ENCODE measurements around the gene PLRG1. TPM values are rescaled to one million over a fixed set of nuclear protein-coding genes. Genes with fewer than 3 reads are reported as not detected.

Gene PLRG1
- total RNA-seq, 1 donor from 2014 or later: 70.3 TPM

GRCh38 chr4:154517591-154517990 is 32.6 kb downstream of the PLRG1 start:
- no peak for DNase-seq

GRCh38 chr4:154516318-154517029 is 33.7 kb downstream of the PLRG1 start:
- DNase-seq: no peak

GRCh38 chr4:154511981-154512380 is 38.2 kb downstream of the PLRG1 start:
- no peak for DNase-seq

- no peak for DNase-seq
These were observed 38.7 kb downstream of the PLRG1 start for GRCh38 chr4:154511548-154511947.

GRCh38 chr4:154507156-154507555 is 43.0 kb downstream of the PLRG1 start:
- no peak for DNase-seq

- peak; percentile 48 for DNase-seq
These were observed 43.9 kb downstream of the PLRG1 start for GRCh38 chr4:154506253-154506652.

- peak; percentile 34 for DNase-seq
These were observed 46.6 kb downstream of the PLRG1 start for GRCh38 chr4:154503598-154503997.

- DNase-seq: no peak
These were observed 48.1 kb downstream of the PLRG1 start for GRCh38 chr4:154502111-154502510.

- DNase-seq: no peak
These were observed 52.3 kb downstream of the PLRG1 start for GRCh38 chr4:154497889-154498288.

- no peak for DNase-seq
These were observed 54.3 kb downstream of the PLRG1 start for GRCh38 chr4:154495867-154496266.

- DNase-seq: no peak
These were observed 57.9 kb downstream of the PLRG1 start for GRCh38 chr4:154492288-154492687.

- DNase-seq: peak; percentile 1
These were observed 58.6 kb downstream of the PLRG1 start, which contains the start of gene DCHS2 for GRCh38 chr4:154491341-154492271. DCHS2 (minus strand) TSS chr4:154491799; CDS start chr4:154491355, 444 bp downstream.

GRCh38 chr4:154490583-154491340 is 59.4 kb downstream of the PLRG1 start:
- no peak for DNase-seq

GRCh38 chr4:154490234-154490582 is 60.0 kb downstream of the PLRG1 start:
- no peak for DNase-seq

GRCh38 chr4:154489558-154490233 is 60.5 kb downstream of the PLRG1 start:
- no peak for DNase-seq

GRCh38 chr4:154487145-154487544 is 63.1 kb downstream of the PLRG1 start:
- no peak for DNase-seq

- DNase-seq: no peak
These were observed 65.0 kb downstream of the PLRG1 start for GRCh38 chr4:154485127-154485773.
